SK-N-SH treated with all-trans-retinoic acid at 6 μM for 48 hours (cell line): ENCODE data around the gene KCTD17.

Experiments
- ESRRG ChIP-seq: fragments of 250-450 bp; sonication (Bioruptor Pico); IDR thresholded peaks from 2 replicates; pipeline ENCODE4 v1.6.1; 2021; ENCODE audit warnings: mild to moderate bottlenecking
- PPARA ChIP-seq: fragments of 250-450 bp; sonication (Bioruptor Pico); IDR thresholded peaks from 2 replicates; pipeline ENCODE4 v1.5.0; 2020; ENCODE audit warnings: mild to moderate bottlenecking, borderline replicate concordance
- RARB ChIP-seq: fragments of 250-450 bp; sonication (Bioruptor Pico); IDR thresholded peaks from 2 replicates; pipeline ENCODE4 v1.8.0; 2021; ENCODE audit warnings: mild to moderate bottlenecking, moderate library complexity
- SNAI2 ChIP-seq: fragments of 250-450 bp; sonication (Bioruptor Pico); IDR thresholded peaks from 2 replicates; pipeline ENCODE4 v1.5.0; 2020; ENCODE audit warnings: mild to moderate bottlenecking, moderate library complexity
- TCF4 ChIP-seq: fragments of 250-450 bp; sonication (Bioruptor Pico); IDR thresholded peaks from 2 replicates; pipeline ENCODE4 v1.8.0; 2021; ENCODE audit warnings: mild to moderate bottlenecking, moderate library complexity, borderline replicate concordance
- ZFP30 ChIP-seq: fragments of 450-650 bp; formaldehyde crosslinking; IDR thresholded peaks from 2 replicates; pipeline ENCODE4 v1.5.0; 2022; ENCODE audit warnings: mild to moderate bottlenecking, moderate library complexity
- ZNF565 ChIP-seq: fragments of 450-650 bp; formaldehyde crosslinking; conservative IDR thresholded peaks from 2 replicates; pipeline ENCODE4 v1.5.0; 2020; ENCODE audit warnings: low read depth, mild to moderate bottlenecking, moderate library complexity
- TF ChIP-seq, protein P1 (sequence below): fragments of 250-450 bp; sonication (Bioruptor Pico); IDR thresholded peaks from 2 replicates; pipeline ENCODE4 v1.8.0; 2020; ENCODE audit warnings: mild to moderate bottlenecking, moderate library complexity, borderline replicate concordance
- TF ChIP-seq, protein P2 (sequence below): fragments of 250-450 bp; sonication (Bioruptor Pico); IDR thresholded peaks from 2 replicates; pipeline ENCODE4 v1.5.1; 2021; ENCODE audit warnings: mild to moderate bottlenecking, moderate library complexity

DNA sequence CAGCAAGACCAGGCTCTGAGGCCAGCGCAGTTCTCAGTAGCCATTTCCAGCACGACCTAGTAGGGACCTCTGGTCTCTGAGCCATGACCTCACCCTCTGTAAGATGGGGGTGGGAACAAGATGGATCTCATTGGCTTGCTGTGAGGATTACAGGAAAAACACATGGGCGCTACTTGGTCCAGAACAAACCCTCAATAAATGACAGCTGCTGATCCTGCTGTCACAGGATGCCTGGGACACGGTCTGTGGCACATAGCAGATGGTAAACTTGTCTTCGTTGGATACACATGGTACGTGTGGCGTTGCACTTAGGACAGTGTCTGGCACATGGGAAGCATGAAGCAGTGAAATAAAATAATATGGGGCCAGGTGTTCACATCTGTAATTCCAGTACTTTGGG lies 4.5 kb upstream of the KCTD17 start:
- TF ChIP-seq RARB (CRISPR knock-in tag) (no peak), ESRRG (CRISPR knock-in tag) (no peak), ZNF565 (no peak), ZFP30 (CRISPR knock-in tag) (no peak), SNAI2 (CRISPR knock-in tag) (no peak), TCF4 (no peak), PPARA (CRISPR knock-in tag) (no peak)
- TF ChIP-seq, protein P1, sequence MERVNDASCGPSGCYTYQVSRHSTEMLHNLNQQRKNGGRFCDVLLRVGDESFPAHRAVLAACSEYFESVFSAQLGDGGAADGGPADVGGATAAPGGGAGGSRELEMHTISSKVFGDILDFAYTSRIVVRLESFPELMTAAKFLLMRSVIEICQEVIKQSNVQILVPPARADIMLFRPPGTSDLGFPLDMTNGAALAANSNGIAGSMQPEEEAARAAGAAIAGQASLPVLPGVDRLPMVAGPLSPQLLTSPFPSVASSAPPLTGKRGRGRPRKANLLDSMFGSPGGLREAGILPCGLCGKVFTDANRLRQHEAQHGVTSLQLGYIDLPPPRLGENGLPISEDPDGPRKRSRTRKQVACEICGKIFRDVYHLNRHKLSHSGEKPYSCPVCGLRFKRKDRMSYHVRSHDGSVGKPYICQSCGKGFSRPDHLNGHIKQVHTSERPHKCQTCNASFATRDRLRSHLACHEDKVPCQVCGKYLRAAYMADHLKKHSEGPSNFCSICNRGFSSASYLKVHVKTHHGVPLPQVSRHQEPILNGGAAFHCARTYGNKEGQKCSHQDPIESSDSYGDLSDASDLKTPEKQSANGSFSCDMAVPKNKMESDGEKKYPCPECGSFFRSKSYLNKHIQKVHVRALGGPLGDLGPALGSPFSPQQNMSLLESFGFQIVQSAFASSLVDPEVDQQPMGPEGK = no peak
- TF ChIP-seq, protein P2, sequence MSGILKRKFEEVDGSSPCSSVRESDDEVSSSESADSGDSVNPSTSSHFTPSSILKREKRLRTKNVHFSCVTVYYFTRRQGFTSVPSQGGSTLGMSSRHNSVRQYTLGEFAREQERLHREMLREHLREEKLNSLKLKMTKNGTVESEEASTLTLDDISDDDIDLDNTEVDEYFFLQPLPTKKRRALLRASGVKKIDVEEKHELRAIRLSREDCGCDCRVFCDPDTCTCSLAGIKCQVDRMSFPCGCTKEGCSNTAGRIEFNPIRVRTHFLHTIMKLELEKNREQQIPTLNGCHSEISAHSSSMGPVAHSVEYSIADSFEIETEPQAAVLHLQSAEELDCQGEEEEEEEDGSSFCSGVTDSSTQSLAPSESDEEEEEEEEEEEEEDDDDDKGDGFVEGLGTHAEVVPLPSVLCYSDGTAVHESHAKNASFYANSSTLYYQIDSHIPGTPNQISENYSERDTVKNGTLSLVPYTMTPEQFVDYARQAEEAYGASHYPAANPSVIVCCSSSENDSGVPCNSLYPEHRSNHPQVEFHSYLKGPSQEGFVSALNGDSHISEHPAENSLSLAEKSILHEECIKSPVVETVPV = no peak
